GM18499 (cell line): ENCODE results near the gene STMND1.
"Not testable (repeated sequence)": the region's sequence is repeated elsewhere in the genome, so short reads cannot be mapped to it uniquely, and the experiment has no call there.

Source experiments
- ATAC-seq: cut with Tn5 transposase; IDR thresholded peaks from one replicate; pipeline ENCODE4 v1.9.1; 2021; ENCODE audit warnings: moderate number of reproducible peaks; ENCODE audit not compliant: insufficient read depth, unreplicated experiment

The STMND1 gene

DNA sequence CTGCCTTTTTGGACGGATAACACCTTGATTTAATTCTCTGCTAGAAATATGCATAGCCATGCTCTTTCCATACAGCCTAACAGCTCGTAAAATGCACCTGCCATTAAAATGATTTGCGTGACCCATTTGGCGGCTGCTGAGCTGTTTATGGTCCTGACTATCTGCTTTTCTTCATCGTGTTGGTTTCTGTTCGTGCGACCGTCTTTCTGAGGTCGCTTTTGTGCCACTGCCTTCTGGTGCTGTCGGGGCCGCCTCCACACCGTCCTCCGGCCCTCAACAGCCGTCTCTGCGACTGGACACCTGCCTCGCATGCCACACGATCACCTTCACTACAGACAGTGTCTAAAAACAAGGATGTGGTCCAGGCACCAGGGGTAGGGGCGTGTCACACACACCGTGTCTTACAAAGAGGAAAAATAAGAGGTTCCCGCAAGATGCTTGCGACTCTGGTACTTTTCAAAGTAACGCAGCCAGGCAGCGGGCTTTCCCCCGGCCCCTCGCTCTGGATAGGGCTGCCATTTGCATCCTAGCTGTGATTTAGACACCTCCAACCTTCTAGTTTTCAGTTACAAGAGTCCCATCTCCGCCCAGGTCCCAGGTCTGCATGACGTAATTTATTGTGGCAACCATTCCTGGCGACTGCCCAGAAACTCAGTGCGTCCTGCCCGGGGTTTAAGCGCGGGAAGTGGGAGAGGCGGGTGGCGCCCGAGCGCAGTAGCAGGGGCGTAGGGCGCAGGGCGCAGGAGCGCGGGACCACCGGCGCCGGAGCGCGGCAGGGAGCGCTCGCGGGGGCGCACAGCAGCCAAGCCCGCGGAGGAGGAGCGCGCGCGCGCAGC is at the start of gene STMND1:
TSS of gene STMND1 (plus strand) at position 629 of the 836 bp plus-strand sequence. CDS start 208 bp downstream, outside the sequence.
- ATAC-seq: no peak

DNA sequence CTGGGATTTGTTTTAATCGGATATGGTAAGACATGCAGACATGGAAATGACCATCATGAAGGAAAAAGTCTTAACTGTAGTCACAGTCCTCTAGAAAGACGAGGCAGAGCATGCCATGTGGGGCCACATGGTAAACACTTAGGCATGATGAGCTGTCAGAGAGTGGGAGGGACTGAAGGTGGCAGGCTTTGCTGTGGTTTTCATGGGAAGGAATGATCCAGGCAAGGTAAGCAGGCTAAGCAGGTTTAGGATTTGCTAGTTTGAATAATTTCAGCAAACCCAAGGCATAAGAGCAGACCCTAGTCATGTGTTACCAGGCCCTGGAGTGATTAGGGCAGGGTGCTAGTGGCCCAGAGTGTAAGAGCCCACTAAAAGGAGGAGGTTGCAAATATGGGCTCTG is 47.2 kb upstream of the STMND1 start:
- no peak for ATAC-seq

DNA sequence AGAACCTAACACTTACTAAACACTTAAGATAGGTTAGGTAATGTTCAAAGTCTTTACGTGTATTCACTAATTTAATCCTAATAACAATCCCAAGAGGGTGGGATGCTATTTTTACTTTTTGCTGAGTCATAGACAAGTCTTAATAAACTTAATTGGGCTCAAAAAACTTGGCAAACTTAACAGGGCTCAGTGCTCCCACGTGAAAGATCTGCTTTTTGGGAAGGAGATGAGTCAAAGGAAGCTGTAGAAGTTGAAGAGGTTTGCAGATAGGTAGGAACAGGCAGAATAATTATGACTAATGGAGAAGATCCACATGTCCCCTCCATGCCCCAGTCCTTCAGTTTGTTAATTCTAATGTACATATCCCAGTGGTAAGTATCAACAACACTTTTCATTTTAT is 44.5 kb upstream of the STMND1 start:
- ATAC-seq: no peak

- ATAC-seq: no peak
Measured at GRCh38 chr6:17058550-17058949, 43.3 kb upstream of the STMND1 start.

DNA sequence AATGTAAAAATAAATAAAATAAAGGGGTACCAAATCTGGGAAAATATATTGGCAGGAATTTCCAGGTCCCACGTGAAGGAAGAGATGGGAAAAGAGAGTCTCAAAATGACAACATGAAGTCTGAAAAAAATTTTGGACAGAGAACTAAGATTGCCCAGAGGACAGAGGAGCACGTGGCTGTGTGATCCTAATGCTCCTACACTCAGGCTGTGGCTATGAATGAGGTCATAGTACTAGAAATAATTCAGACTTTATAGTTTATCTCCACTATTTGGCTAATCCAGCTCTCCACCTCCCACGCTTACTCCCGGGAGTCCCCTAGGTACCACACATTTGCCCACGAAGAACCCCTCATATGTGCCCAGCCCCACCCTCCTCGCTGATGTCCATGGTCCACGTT is 42.8 kb upstream of the STMND1 start:
- no peak for ATAC-seq

- no peak for ATAC-seq
Measured at GRCh38 chr6:17059850-17060249, 42.0 kb upstream of the STMND1 start.

DNA sequence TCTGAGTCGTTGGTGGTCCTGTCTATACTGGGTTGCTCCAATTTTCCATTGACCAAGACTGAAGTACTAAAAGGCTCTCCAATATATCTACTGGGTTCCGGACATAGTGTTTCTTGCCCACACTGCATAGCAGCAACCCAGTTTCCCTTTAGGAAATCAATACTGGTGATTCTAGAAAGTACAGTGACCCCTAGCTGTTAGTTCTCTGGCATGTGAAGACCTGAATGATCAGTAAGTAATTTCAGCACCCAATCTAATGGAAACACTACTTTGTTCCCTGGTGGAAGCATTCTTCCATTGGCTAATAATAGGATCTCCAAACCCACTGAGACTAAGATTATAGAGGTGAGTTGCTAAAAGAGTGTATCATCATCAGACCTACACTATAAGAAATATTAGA is 40.8 kb upstream of the STMND1 start:
- ATAC-seq: no peak

- ATAC-seq: no peak
Measured at GRCh38 chr6:17062871-17063440, 38.9 kb upstream of the STMND1 start.

DNA sequence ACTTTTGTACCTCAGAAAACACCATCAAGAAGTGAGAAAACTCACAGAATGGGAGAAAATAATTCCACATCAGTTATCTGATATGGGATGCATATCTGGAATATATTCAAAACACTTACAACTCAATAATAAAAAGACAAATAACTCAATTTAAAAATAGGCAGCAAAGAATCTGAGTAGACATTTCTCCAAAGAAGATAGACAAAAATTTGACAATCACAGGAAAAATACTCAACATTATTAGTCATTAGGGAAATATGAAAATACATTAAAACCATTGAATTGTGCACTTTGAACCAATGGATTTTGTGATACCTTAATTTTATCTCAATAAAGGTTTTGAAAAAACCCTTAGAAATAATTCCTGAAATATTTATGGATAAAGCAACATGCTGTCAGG is 36.9 kb upstream of the STMND1 start:
- ATAC-seq: no peak

DNA sequence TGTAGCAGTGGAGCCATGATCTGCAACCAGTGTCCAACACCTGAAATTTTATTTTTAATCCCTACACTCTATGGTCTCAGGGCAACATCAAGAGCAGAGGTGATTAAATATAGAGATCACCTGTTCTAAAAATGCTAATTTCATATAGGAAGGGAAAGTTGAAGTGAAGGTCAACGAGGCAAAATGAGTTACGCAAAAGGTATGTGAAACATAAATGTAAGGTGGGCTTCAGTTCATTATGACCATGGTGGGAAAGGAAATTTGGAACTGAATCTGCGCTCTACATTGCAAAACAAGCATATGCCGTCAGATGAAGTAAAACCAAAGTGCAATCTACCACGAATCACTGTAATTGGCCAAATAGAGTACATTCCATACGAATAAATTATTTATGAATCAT is 35.2 kb upstream of the STMND1 start:
- ATAC-seq: no peak

GRCh38 chr6:17068972-17069371 is 32.9 kb upstream of the STMND1 start:
- ATAC-seq: not testable (repeated sequence)

DNA sequence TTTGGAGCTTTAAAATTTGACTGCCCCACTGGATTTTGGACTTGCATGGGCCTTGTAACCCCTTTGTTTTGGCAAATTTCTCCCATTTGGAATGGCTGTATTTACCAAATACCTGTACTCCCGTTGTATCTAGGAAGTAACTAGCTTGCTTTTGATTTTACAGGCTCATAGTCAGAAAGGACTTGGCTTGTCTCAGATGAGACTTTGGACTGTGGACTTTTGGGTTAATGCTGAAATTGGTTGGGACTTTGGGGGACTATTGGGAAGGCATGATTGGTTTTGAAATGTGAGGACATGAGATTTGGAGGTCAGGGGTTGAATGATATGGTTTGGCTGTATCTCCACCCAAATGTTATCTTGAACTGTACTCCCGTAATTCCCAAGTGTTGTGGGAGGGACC is 31.4 kb upstream of the STMND1 start:
- ATAC-seq: not testable (repeated sequence)

DNA sequence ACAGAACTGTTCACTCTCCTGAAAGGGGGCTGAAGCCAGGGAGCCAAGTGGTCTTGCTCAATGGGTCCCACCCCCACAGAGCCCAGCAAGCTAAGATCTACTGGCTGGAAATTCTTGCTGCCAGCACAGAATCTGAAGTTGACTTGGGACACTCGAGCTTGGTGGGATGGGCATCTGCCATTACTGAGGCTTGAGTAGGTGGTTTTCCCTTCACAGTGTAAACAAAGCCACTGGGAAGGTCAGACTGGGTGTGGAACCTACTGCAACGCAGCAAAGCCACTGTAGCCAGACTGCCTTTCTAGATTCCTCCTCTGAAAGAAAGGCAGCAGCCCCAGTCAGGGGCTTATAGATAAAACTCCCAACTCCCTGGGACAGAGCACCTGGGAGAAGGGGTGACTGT is 28.3 kb upstream of the STMND1 start:
- ATAC-seq: not testable (repeated sequence)

GRCh38 chr6:17081273-17081672 is 20.6 kb upstream of the STMND1 start:
- ATAC-seq: no peak

DNA sequence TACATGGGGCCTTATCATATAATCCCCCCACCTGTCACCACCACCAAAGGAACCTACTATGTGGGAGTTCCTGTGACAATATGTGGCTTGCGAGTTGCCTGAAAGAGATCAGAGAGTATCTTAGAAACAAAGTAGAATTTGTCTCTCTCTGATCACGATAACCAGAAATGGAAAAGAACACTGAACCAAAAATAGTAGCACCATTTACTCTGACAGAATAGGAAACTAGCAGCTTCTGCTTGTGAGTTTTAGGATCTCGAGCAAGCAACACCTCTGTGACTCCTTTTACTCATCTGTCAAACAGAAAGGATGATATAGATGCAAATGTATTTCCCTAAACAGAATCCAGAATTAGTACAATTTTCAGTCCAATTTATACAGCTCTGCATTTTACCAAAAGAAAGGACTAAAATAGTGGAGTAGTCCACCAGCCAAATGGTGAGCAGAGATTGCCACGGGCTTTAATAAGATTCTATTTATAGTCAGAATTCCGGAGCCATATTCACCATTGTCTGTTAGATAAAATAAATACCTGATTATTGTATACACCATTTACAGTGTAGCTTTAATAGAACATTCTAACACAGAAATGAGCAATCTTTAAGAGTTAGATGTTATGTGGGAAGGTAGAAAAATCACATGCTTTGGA is 19.9 kb upstream of the STMND1 start:
- no peak for ATAC-seq

- no peak for ATAC-seq
Measured at GRCh38 chr6:17083397-17083796, 18.5 kb upstream of the STMND1 start.

- ATAC-seq: no peak
Measured at GRCh38 chr6:17086469-17086868, 15.4 kb upstream of the STMND1 start.

GRCh38 chr6:17088091-17088611 is 13.7 kb upstream of the STMND1 start:
- no peak for ATAC-seq

DNA sequence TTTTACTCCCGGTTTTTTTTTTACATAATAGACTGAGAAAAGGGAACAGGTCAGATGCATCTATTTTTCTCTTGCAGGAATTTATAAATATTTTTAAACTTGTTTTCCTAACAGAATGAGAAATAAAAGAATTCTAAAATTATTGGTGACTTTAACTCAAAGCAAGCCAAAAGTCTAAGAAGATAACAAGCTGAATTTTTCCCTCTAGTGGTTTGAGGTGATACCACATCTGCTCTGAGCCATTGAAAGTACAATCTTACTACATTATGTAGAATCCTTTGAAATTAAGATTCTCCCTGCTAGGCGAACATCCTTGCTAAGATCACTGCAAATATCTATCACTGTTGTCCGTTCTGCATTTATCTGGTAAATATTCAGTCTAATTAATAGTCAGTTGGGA is 10.7 kb upstream of the STMND1 start:
- no peak for ATAC-seq

DNA sequence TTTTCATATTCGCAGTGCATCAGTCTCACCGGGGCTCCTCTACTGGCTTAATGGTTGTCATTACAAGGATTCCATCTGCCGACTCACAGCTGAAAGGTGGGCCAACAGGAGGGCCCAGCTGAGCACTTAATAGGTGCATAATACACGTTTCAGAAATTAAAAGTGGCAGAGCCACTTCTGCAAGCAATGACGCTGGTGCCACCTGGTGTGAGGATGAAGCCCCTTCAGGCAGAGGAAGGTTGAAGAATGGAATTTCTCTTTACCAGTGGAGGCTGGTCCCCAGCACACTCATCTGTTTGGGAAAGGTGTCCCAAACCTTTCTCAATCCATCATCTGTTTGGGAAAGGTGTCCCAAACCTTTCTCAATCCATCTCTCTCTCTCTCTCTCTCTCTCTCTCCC is 8.2 kb upstream of the STMND1 start:
- ATAC-seq: no peak

- no peak for ATAC-seq
Measured at GRCh38 chr6:17096096-17096495, 5.8 kb upstream of the STMND1 start.
